ENCODE measurements around the gene PHF21B. TPM values are rescaled to one million over a fixed set of nuclear protein-coding genes. Genes with fewer than 3 reads are reported as not detected.

The PHF21B gene
- total RNA-seq, 1 donor from 2014 or later, result 2.2 TPM

GRCh38 chr22:44893731-44894080 is 116.1 kb downstream of the PHF21B start:
- DNase-seq (ENCODE audit: low spot score), result no peak

DNA sequence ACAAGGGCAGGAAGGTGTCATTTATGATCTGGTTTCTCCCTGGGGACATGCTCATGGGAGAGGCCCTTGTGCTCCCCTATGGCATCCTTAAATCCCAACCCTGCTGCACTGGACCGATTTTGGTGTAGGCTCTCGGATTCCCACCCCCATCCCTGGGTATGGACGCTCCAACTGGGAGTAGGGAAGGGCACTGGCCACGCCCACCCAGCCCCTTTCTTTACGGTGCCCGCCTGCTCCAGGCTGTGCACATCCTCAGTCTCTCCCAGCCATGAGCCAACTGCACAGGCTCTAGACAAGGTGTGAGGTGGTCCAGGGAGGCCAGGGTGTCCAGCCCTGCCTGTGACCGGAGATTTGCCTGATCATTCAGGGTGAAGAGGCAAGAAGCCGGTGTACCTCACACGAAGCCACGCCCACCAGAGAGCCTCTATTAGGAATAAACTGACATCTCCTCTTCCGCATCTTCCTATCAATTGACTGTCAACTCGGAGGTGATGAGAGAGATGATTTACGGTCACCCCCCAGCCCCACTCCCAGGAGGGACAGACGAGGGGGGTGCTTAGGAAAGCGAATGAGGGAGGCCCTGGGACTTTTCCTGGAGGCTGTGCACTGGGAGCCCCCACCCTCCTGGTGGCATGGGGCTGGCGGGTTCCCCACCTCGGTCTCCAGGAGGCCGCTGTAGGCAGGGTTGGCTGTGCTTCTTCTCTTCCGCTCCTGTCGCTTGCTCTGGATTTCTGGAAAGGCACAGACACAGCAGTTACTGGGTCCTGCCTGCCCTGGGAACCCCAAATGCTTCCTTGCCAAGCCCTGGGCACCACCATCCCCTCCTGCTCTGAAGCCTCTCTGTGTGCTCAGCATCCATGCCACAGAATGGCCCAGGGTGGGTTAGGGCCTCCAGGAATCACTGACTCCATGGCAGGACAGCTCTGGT is 116.7 kb downstream of the PHF21B start:
- no peak for DNase-seq (ENCODE audit: low spot score)

- no peak for DNase-seq (ENCODE audit: low spot score)
These were observed 117.6 kb downstream of the PHF21B start for GRCh38 chr22:44892243-44892642.

GRCh38 chr22:44891791-44892190 is 118.0 kb downstream of the PHF21B start:
- no peak for DNase-seq (ENCODE audit: low spot score)

DNA sequence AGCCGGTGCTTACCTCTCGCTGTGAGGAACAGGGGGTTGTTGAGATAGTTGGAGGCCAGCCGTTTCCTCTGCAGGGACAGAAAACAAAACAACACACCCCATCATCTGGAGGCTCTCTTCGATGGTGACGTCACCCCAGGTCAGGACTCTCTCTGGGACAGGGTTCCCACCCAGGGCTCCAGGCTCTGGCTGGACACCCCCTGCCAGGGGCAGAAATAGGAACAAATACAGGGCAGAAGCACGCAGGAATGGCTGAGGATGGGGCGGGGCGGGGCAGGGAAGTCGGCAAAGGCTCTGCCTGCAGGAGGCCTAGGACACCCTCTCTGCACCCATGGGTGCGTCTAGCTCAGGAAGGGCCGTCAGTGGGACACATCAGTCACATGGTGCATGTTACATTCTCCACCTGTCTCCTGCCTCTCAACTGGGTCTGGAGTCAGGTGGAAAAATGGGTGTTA is 118.5 kb downstream of the PHF21B start:
- DNase-seq (ENCODE audit: low spot score), result no peak

GRCh38 chr22:44890416-44891292 is 119.2 kb downstream of the PHF21B start:
- no peak for DNase-seq (ENCODE audit: low spot score)

- no peak for DNase-seq (ENCODE audit: low spot score)
These were observed 120.4 kb downstream of the PHF21B start for GRCh38 chr22:44889255-44889878.

DNA sequence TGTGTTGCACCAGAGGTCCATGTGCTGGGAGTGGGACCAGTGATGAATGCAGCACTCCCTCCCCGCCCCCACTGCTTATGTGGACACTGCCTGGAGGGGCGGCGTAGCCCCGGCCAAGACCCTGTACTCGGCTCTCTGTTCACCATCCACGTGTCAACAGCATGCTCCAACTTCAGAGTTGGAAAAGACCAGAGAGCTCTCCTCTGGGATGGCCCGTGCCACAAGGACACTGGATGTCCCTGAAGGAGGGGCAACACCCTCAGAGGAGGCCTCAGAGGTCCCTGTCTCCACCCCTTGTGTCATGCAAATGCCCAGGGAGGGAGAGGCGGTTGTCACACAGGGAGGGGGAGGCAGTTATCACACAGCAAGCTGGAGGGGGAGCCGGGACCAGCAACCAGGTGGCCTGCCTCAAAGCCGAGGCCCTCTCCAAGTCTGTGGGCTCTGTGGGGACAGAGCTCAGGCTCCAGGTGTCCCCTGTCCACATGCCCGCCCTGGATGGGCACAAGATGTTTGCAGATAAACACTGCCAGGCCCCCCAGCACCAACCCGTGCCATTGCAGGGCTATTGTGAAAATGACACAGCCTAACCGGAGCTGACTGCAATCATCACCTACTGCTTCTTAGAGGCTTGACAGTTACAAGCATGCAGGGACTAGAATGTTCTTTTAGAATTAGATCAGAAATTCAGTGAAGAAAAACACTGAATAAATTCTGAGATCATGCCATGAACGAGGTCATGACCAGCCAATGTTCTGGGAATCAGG is 121.1 kb downstream of the PHF21B start:
- DNase-seq (ENCODE audit: low spot score), result no peak

DNA sequence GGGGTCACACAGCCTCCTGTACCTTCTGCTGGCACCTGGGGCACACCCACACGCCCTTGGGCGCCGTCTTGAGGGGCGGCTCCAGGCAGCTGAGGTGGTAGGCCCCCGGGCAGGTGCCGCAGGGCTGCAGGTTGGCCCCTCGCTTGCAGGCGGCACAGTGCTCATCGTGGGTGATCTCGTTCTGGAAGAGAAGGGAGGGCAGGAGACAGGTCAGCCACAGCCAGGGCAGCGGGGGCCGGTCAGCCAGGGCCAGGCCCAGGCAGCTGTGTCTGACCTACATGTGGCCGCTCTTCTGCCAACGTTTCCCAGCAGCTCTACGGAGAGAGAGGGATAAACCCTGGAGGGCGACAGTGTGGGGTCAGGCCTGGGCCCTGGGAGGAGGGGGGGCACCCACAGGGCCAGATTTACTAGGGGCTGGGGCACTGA is 121.9 kb downstream of the PHF21B start:
- DNase-seq (ENCODE audit: low spot score), result no peak

- no peak for DNase-seq (ENCODE audit: low spot score)
These were observed 123.9 kb downstream of the PHF21B start for GRCh38 chr22:44885806-44886360.

GRCh38 chr22:44884968-44885805 is 124.6 kb downstream of the PHF21B start:
- no peak for DNase-seq (ENCODE audit: low spot score)

GRCh38 chr22:44884562-44884961 is 125.2 kb downstream of the PHF21B start:
- no peak for DNase-seq (ENCODE audit: low spot score)

- DNase-seq (ENCODE audit: low spot score), result no peak
These were observed 126.8 kb downstream of the PHF21B start for GRCh38 chr22:44883011-44883421.

DNA sequence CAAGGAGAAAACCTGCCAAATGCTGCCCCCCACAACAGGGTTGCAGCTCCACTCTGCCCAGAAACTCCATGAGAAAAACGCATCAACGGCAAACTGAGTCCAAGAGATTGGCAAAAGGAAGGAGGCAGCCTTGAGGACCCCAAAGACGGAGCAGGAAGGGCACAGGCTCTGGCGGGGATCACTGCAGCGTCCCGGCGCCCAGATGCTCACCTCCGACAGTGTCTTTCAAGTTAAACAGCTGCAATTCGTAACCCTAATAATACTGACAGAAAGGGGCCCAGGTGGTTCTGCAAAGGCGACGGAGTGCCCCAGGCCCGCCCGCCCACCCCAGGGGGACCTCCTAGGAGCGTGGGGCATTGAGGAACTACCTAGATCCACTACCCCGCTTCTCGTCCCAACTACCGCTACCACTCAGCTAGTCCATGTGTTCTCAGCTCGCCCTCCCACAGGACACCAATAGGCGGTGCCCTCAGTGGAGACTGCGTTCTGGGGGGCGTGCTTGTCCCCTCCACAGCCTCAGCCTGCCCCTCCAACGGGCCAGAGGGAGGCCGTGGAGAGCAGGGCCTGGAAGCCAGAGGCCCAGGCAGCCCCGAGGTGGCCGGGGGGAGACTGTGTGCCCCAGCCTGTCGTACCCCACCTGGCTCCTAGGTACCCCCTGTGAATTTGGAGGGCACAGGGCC is 127.4 kb downstream of the PHF21B start:
- DNase-seq (ENCODE audit: low spot score), result no peak

DNA sequence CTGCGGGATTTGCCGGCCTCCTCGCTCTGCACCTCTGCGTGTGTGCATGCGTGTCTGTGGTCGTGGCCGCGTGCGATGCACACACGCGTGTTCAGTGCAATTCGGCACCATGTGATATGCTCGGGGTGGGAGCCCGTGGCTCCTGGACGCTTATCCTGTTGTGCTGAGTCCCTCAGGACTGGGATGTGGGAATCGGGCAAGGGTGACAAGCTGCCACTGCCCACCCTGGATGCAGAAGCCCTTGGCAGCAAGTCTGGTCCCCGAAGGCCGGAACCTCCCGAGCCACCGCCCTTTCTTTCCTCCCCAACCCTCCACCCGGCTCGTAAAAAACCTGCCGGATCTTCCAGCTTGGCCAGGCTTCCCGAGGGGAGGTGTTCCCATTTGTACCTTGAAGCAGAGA is 128.2 kb downstream of the PHF21B start:
- no peak for DNase-seq (ENCODE audit: low spot score)

DNA sequence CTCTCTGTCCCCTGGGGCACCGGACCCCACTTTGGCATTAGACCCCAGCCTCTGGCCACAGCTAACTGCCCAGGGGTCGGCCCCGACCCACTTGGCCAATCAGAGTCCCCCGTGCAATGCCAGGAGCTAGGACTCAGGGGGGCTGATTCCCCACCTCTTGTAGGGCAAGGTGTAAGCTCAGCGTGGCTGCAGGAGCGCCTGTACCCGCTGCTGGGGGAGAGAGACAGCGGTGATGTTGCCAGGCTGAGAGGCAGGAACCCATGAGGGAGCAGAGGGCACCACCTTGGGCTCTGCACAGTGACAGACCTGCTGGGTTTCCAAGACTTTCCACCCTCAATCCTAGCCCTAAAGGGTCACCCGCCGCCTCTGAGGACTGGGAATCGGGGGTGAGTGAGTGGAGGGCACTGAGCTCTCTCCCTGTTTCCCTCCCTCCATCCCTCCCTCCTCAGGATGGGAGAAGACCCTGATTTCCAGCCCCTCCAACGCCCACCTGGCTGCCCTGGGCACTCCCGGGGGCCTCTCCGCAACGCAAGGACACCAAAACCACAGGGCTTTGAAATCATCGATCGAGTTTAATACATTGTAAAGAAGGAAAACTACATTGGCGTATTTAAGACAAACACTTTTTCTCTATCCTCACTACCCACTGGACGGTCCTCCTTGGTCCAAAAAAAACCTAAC is 129.1 kb downstream of the PHF21B start:
- DNase-seq (ENCODE audit: low spot score), result no peak

GRCh38 chr22:44879301-44879680 is 130.5 kb downstream of the PHF21B start:
- DNase-seq (ENCODE audit: low spot score), result no peak

DNA sequence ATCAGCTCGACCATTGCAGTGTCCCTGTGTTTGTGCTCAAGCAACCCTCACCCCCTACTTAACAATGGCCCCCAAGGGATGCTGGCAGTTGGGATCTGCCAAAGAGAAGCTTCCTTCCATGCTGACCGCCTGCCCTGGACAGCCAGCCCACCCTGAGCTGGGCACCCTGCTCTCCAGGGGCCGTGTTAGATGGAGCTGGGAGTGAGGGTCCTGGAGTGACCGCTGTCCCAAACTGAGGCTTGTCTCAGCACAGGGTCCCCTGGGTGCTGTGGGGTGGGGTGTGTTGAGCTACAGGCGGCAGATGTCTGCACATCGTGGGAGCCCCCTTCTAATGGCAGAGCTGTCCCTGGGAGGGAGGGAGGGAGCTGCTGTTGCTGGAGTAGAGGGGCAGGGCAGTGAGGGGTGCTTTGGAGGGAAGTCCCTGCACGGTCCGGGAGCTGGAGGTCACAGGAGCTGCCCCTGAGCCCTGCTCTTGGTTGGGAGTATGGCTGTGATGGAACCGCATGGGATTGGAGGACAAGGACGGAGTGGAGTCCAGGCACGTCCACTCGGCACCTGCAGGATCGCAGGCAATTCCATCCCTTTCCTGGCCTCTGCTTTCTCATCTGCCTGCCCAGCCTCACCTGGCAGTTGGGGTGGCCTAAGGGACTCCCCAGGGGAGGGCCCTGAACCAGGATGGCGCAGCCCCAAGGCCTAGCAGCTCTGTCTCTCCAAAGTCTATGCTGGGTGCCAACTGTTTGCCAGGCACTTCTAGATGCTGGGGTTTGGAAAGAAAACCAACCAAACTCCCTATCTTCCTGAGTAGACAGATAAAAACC is 131.1 kb downstream of the PHF21B start:
- no peak for DNase-seq (ENCODE audit: low spot score)

Measured in umbilical cord (tissue), 2 donors.